Gastrocnemius medialis (tissue), 4 donors: ENCODE measurements around the gene SLC22A31. TPM values are rescaled to one million over a fixed set of nuclear protein-coding genes. Genes with fewer than 3 reads are reported as not detected.

Experiments
- ATAC-seq, 2 donors: fragments of 150-250 bp; one replicate each; pipeline ENCODE4 v1.9.1; 2016
- DNase-seq, 2 donors: peaks; one replicate each; pipeline ENCODE4 v3.0.0-alpha.2; 2019
- H3K27ac ChIP-seq, 4 donors: fragments of 200-600 bp; sonication (generic); 1 replicate in 1 of 4; 2 replicates in 3 of 4; pipeline ENCODE4 v1.5.1; 2016 to 2018; ENCODE audit warnings: mild to moderate bottlenecking in 2 of 4, moderate library complexity in 1 of 4
- H3K27me3 ChIP-seq, 3 donors: fragments of 200-600 bp; sonication (generic) in 2 of 3; 1 replicate in 1 of 3; 2 replicates in 2 of 3; pipeline versions ENCODE4 v1.5.1 to v1.6.0; 2016 to 2019; ENCODE audit warnings: mild to moderate bottlenecking in 1 of 3, moderate library complexity in 1 of 3
- H3K36me3 ChIP-seq, 2 donors: fragments of 200-600 bp; sonication (generic) in 1 of 2; one replicate each; pipeline ENCODE4 v1.5.1; 2017 to 2018
- H3K4me1 ChIP-seq, 2 donors: fragments of 200-600 bp; sonication (generic) in 1 of 2; one replicate each; pipeline ENCODE4 v1.5.1; 2016 to 2017; ENCODE audit warnings: mild to moderate bottlenecking in 2 of 2
- H3K4me3 ChIP-seq, 4 donors: fragments of 200-600 bp; sonication (generic) in 3 of 4; 1 replicate in 1 of 4; 2 replicates in 3 of 4; pipeline ENCODE4 v1.5.1; 2016 to 2019; ENCODE audit warnings: mild to moderate bottlenecking in 2 of 4
- H3K9me3 ChIP-seq, 3 donors: fragments of 200-600 bp; sonication (generic) in 2 of 3; 1 replicate in 1 of 3; 2 replicates in 2 of 3; pipeline ENCODE4 v1.5.1; 2016 to 2019
- POLR2A ChIP-seq, 2 donors: fragments of 450-650 bp; IDR thresholded peaks; one replicate each; pipeline ENCODE4 v1.6.1; 2017; ENCODE audit warnings: antibody characterized with exemption in 2 of 2, mild to moderate bottlenecking in 2 of 2, moderate library complexity in 2 of 2
- in situ Hi-C, 4 donors: fragments of 200-750 bp; cut with MboI; loops; one replicate each; pipeline versions ENCODE4 v1.15.0 to v1.8.0; 2017; ENCODE audit warnings: low sequenced_read_pairs in 4 of 4
- intact Hi-C: fragments of 100-400 bp; cut with DNase I; formaldehyde crosslinking; loops from one replicate; pipeline ENCODE4 v1.15.1; 2023; ENCODE audit warnings: low total_unique reads
- total RNA-seq, 4 donors: library from RNA; depleted of rRNA; stranded (reverse); fragments of >200 nt; gene quantifications; one replicate each; pipeline versions ENCODE4 v1.1.0 to v1.2.3, GENCODE V29; 2016
- TF ChIP-seq, protein P1 (sequence below), 5 experiments: fragments of 450-650 bp in 3 of 5; fragments of 200-600 bp in 2 of 5; sonication (generic) in 2 of 5; IDR thresholded peaks in 4 of 5; conservative IDR thresholded peaks in 1 of 5; 1 replicate in 4 of 5; 2 replicates in 1 of 5; pipeline ENCODE4 v1.5.1; 2016 to 2019; ENCODE audit warnings: antibody characterized with exemption in 5 of 5, mild to moderate bottlenecking in 3 of 5, moderate library complexity in 3 of 5

Gene SLC22A31
- total RNA-seq, 4 donors from 2014 or later, result not detected

DNA sequence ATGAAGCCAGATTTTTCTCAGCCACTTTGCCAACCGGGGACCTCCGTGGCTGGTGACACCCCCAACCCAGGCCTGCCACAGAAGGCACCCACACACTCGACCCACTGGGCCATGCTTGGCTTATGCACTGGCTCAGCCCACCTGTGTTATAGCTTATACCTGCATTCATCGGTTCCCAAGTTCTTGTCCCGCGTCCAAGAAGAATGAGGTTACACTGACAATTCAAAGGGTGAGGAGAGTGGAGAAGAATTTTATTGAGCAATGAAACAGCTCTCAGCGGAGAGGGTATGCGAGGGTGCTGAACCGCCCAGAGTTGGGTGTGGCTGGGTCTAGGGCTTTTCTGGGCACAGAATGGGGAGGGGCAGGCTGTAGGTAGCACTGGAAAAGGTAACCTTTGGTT lies 51.0 kb downstream of the SLC22A31 start:
- Histone ChIP-seq H3K27ac (peak overlapping the region in 1 of 4 donors; percentile 16), H3K27me3 (no peaks in the 10 kb centered on the region), H3K4me1 (no peaks in the 10 kb centered on the region), H3K36me3 (peaks cover 0 to 54% of the 10 kb centered on the region in 2 donors), H3K9me3 (no peaks in the 10 kb centered on the region), H3K4me3 (no peak overlapping the region)
- TF ChIP-seq, protein P1, sequence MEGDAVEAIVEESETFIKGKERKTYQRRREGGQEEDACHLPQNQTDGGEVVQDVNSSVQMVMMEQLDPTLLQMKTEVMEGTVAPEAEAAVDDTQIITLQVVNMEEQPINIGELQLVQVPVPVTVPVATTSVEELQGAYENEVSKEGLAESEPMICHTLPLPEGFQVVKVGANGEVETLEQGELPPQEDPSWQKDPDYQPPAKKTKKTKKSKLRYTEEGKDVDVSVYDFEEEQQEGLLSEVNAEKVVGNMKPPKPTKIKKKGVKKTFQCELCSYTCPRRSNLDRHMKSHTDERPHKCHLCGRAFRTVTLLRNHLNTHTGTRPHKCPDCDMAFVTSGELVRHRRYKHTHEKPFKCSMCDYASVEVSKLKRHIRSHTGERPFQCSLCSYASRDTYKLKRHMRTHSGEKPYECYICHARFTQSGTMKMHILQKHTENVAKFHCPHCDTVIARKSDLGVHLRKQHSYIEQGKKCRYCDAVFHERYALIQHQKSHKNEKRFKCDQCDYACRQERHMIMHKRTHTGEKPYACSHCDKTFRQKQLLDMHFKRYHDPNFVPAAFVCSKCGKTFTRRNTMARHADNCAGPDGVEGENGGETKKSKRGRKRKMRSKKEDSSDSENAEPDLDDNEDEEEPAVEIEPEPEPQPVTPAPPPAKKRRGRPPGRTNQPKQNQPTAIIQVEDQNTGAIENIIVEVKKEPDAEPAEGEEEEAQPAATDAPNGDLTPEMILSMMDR (IDR thresholded peaks at IDR 0.05 in 4 of 5, conservative IDR thresholded peaks at IDR 0.05 in 1 of 5), result no peak
- no peak for TF ChIP-seq POLR2A (IDR thresholded peaks at IDR 0.05)
- ATAC-seq (peak in 1 of 2 donors; percentile 24), DNase-seq (no peak)
- intact Hi-C loops, result no loop called here
- in situ Hi-C loops, result no loop called here

- no peaks in the 10 kb centered on the region for H3K27me3 ChIP-seq
- DNase-seq, result no peak
- H3K36me3 ChIP-seq, result peaks cover 0 to 56% of the 10 kb centered on the region in 2 donors
- H3K4me3 ChIP-seq, result no peak overlapping the region
- TF ChIP-seq, protein P1 (IDR thresholded peaks at IDR 0.05 in 4 of 5, conservative IDR thresholded peaks at IDR 0.05 in 1 of 5), result no peak
- TF ChIP-seq POLR2A (IDR thresholded peaks at IDR 0.05), result no peak
- intact Hi-C loops (no loop called here), in situ Hi-C loops (no loop called here)
- no peaks in the 10 kb centered on the region for H3K4me1 ChIP-seq
- no peak for ATAC-seq
- no peaks in the 10 kb centered on the region for H3K9me3 ChIP-seq
- no peak overlapping the region for H3K27ac ChIP-seq
Measured at GRCh38 chr16:89147085-89147817, 53.1 kb downstream of the SLC22A31 start.

DNA sequence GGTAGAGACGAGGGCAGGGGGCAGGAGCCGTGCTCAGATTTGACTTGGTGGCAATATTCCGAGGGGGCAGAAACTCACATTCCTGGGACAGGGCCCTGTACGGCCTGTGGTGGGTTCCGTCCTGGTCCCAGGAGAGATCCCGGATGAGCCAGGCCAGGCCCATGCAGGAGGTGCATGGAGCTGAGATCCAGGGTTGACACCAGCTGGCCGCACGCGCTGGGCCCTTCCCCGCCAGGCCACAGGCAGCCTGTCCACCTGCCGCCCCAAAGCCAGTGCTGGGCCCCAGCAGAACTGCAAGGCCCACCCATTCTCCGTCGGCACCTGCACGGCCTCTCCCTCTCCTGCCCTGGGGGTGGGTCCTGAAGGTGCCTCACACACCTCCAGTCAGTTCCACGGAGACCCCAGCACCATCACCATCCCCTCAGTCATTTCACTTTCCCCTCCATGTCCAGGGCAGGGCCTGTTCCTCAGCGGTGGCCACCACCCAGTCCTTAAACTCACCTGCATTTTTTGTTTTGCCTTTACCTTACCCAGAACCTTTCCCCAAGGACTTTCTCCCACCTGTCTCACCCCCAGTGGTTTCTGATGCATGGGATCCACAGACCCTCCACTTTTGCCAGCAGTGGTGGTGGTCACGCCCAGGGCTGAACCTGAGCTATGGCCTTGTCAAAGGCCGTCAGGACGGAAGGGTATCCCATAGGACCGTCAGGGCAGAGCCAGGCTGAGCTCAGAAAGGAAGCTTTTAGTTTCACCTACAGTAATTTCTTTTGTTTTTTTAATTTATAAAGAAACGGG lies 53.9 kb downstream of the SLC22A31 start:
- intact Hi-C loops (no loop called here), in situ Hi-C loops (no loop called here)
- Histone ChIP-seq H3K36me3 (peaks cover 0 to 57% of the 10 kb centered on the region in 2 donors), H3K27ac (no peak overlapping the region), H3K9me3 (no peaks in the 10 kb centered on the region), H3K4me1 (no peaks in the 10 kb centered on the region), H3K4me3 (no peak overlapping the region), H3K27me3 (no peaks in the 10 kb centered on the region)
- DNase-seq (no peak), ATAC-seq (no peak)
- TF ChIP-seq, protein P1 (IDR thresholded peaks at IDR 0.05 in 4 of 5, conservative IDR thresholded peaks at IDR 0.05 in 1 of 5), result no peak
- no peak for TF ChIP-seq POLR2A (IDR thresholded peaks at IDR 0.05)

Other genes starting within 250 kb of the SLC22A31 start
- 1 to 10 TPM in 3 of 4 donors, under 1 TPM in 1; 0.95 to 7.3 (median 3.3) TPM for gene CBFA2T3, start 223.3 kb downstream of the SLC22A31 start, total RNA-seq
- 10 to 100 TPM; 17.8 to 20.7 (median 19.4) TPM for gene ACSF3, start 106.7 kb downstream of the SLC22A31 start, total RNA-seq
- gene CDH15, start 28.8 kb downstream of the SLC22A31 start, total RNA-seq, result 10 to 100 TPM; 48.5 to 60.8 (median 51.0) TPM
- gene ZNF778, start 17.2 kb upstream of the SLC22A31 start, total RNA-seq, result 10 to 100 TPM; 10.7 to 21.3 (median 17.9) TPM